ENCODE data around the gene SAPCD1.
A peak's percentile ranks its signal among the peaks of the same experiment; 100 is the strongest.

Gene SAPCD1

GRCh38 chr6:31736768-31737314 lies 25.6 kb upstream of the SAPCD1 start:
- Histone ChIP-seq H3K36me3 (ENCODE audit: insufficient read depth, insufficient read length, low read length) (peaks cover 36% of the 10 kb centered on the region), H3K9me3 (ENCODE audit: insufficient read depth, low read length) (no peaks in the 10 kb centered on the region), H3K9ac (ENCODE audit: insufficient read length, low read depth) (peak overlapping the region; percentile 37), H3K4me3 (ENCODE audit: insufficient read length, low read depth) (peak overlapping the region; percentile 94), H3K4me1 (ENCODE audit: insufficient read depth, insufficient read length) (peaks cover 2% of the 10 kb centered on the region), H3K27me3 (ENCODE audit: insufficient read depth, insufficient read length) (no peaks in the 10 kb centered on the region)
- DNase-seq (ENCODE audit: low read depth, low spot score): no peak
- TF ChIP-seq SUZ12 (IDR thresholded peaks at IDR 0.05; ENCODE audit: extremely low read depth, insufficient read depth, insufficient read length) (no peak), ZNF274 (IDR thresholded peaks at IDR 0.05; ENCODE audit: low read depth, low read length) (no peak), YY1 (IDR thresholded peaks at IDR 0.05; ENCODE audit: insufficient read depth, insufficient read length) (no peak)

DNA sequence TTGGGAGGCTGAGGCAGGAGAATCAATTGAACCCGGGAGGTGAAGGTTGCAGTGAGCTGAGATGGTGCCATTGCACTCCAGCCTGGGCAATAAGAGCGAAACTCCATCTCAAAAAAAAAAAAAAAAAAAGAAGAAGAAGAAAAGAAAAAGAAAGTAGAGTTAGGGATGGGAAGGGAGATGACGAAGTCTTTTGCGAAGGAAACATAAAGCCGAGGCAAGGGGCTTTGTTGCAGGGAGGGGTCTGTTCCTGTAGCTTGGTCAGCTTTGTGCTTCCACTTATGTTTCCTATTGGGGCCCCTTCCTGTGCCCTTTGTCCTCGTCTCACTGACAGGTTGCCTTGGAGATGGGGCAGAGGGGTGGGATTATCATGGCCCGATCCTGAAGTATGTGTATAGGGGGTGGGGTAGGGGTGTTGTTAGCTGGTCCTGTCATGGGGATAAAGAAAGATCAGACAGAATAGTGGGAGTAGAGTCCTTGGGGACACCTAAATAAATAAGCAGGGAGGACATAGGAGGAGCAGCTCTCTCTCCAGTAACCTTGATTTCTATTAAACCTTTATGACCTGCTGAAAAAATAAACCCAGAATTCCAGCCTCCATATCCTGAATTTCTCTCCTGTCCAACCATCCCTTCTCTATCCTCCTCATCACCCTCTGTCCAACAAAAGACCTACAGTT lies 25.0 kb upstream of the SAPCD1 start:
- Histone ChIP-seq H3K36me3 (ENCODE audit: insufficient read depth, insufficient read length, low read length) (peaks cover 35% of the 10 kb centered on the region), H3K4me1 (ENCODE audit: insufficient read depth, insufficient read length) (peaks cover 2% of the 10 kb centered on the region), H3K4me3 (ENCODE audit: insufficient read length, low read depth) (no peak overlapping the region), H3K9me3 (ENCODE audit: insufficient read depth, low read length) (no peaks in the 10 kb centered on the region), H3K27me3 (ENCODE audit: insufficient read depth, insufficient read length) (no peaks in the 10 kb centered on the region), H3K9ac (ENCODE audit: insufficient read length, low read depth) (no peak overlapping the region)
- no peak for TF ChIP-seq SUZ12 (IDR thresholded peaks at IDR 0.05; ENCODE audit: extremely low read depth, insufficient read depth, insufficient read length)
- no peak for TF ChIP-seq YY1 (IDR thresholded peaks at IDR 0.05; ENCODE audit: insufficient read depth, insufficient read length)
- no peak for DNase-seq (ENCODE audit: low read depth, low spot score)

GRCh38 chr6:31737991-31738979 lies 24.2 kb upstream of the SAPCD1 start:
- H3K36me3 ChIP-seq (ENCODE audit: insufficient read depth, insufficient read length, low read length): peaks cover 35% of the 10 kb centered on the region
- peaks cover 2% of the 10 kb centered on the region for H3K4me1 ChIP-seq (ENCODE audit: insufficient read depth, insufficient read length)
- DNase-seq (ENCODE audit: low read depth, low spot score): no peak
- H3K9ac ChIP-seq (ENCODE audit: insufficient read length, low read depth): peak overlapping the region; percentile 61
- H3K9me3 ChIP-seq (ENCODE audit: insufficient read depth, low read length): no peaks in the 10 kb centered on the region
- TF ChIP-seq ZNF274 (IDR thresholded peaks at IDR 0.05; ENCODE audit: low read depth, low read length) (no peak), YY1 (IDR thresholded peaks at IDR 0.05; ENCODE audit: insufficient read depth, insufficient read length) (no peak), SUZ12 (IDR thresholded peaks at IDR 0.05; ENCODE audit: extremely low read depth, insufficient read depth, insufficient read length) (no peak)
- H3K4me3 ChIP-seq (ENCODE audit: insufficient read length, low read depth): no peak overlapping the region
- H3K27me3 ChIP-seq (ENCODE audit: insufficient read depth, insufficient read length): no peaks in the 10 kb centered on the region

- peak; percentile 94 for DNase-seq (ENCODE audit: low read depth, low spot score)
- TF ChIP-seq YY1 (IDR thresholded peaks at IDR 0.05; ENCODE audit: insufficient read depth, insufficient read length): no peak
- TF ChIP-seq SUZ12 (IDR thresholded peaks at IDR 0.05; ENCODE audit: extremely low read depth, insufficient read depth, insufficient read length): no peak
- TF ChIP-seq ZNF274 (IDR thresholded peaks at IDR 0.05; ENCODE audit: low read depth, low read length): no peak
- Histone ChIP-seq H3K27me3 (ENCODE audit: insufficient read depth, insufficient read length) (no peaks in the 10 kb centered on the region), H3K36me3 (ENCODE audit: insufficient read depth, insufficient read length, low read length) (peaks cover 35% of the 10 kb centered on the region), H3K4me3 (ENCODE audit: insufficient read length, low read depth) (peak within 1 kb of the TSS; percentile 64), H3K4me1 (ENCODE audit: insufficient read depth, insufficient read length) (peaks cover 2% of the 10 kb centered on the region), H3K9ac (ENCODE audit: insufficient read length, low read depth) (peak within 1 kb of the TSS; percentile 77), H3K9me3 (ENCODE audit: insufficient read depth, low read length) (no peaks in the 10 kb centered on the region)
Observed at GRCh38 chr6:31739639-31740396, 22.6 kb upstream of the SAPCD1 start, which contains the start of gene MSH5. MSH5 (plus strand) TSS chr6:31740005; CDS start chr6:31740467, 462 bp downstream.

- DNase-seq (ENCODE audit: low read depth, low spot score): no peak
- no peak for TF ChIP-seq YY1 (IDR thresholded peaks at IDR 0.05; ENCODE audit: insufficient read depth, insufficient read length)
- Histone ChIP-seq H3K4me1 (ENCODE audit: insufficient read depth, insufficient read length) (peaks cover 2% of the 10 kb centered on the region), H3K9ac (ENCODE audit: insufficient read length, low read depth) (peak overlapping the region; percentile 76), H3K36me3 (ENCODE audit: insufficient read depth, insufficient read length, low read length) (peaks cover 35% of the 10 kb centered on the region), H3K4me3 (ENCODE audit: insufficient read length, low read depth) (peak overlapping the region; percentile 64), H3K9me3 (ENCODE audit: insufficient read depth, low read length) (no peaks in the 10 kb centered on the region), H3K27me3 (ENCODE audit: insufficient read depth, insufficient read length) (no peaks in the 10 kb centered on the region)
Observed at GRCh38 chr6:31740397-31741223, 21.8 kb upstream of the SAPCD1 start.

DNA sequence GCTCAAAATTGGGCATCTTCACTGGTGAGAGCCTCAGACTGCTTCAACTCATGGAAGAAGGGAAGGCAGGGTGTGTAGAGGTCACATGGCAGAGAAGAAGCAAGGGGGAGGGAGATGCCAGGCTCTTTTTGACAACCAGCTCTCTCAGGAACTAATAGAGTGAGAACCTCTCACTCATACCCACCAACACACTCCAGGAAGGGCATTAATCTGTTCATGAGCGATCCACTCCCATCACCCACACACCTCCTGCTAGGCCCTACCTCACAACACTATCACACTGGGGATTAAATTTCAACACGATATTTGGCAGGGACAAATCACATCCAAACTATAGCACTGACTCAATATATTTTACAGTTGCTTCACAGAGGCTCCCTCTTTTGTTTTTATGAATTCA lies 20.6 kb upstream of the SAPCD1 start:
- no peaks in the 10 kb centered on the region for H3K9me3 ChIP-seq (ENCODE audit: insufficient read depth, low read length)
- peaks cover 35% of the 10 kb centered on the region for H3K36me3 ChIP-seq (ENCODE audit: insufficient read depth, insufficient read length, low read length)
- no peak for TF ChIP-seq YY1 (IDR thresholded peaks at IDR 0.05; ENCODE audit: insufficient read depth, insufficient read length)
- no peak for TF ChIP-seq SUZ12 (IDR thresholded peaks at IDR 0.05; ENCODE audit: extremely low read depth, insufficient read depth, insufficient read length)
- TF ChIP-seq ZNF274 (IDR thresholded peaks at IDR 0.05; ENCODE audit: low read depth, low read length): no peak
- H3K9ac ChIP-seq (ENCODE audit: insufficient read length, low read depth): no peak overlapping the region
- H3K27me3 ChIP-seq (ENCODE audit: insufficient read depth, insufficient read length): no peaks in the 10 kb centered on the region
- peaks cover under 1% of the 10 kb centered on the region for H3K4me1 ChIP-seq (ENCODE audit: insufficient read depth, insufficient read length)
- DNase-seq (ENCODE audit: low read depth, low spot score): no peak
- H3K4me3 ChIP-seq (ENCODE audit: insufficient read length, low read depth): no peak overlapping the region

Data from NT2/D1 (cell line).